Mucosa of descending colon (tissue), 3 donors: Measurements from ENCODE around the gene SMG1. TPM values are rescaled to one million over a fixed set of nuclear protein-coding genes. Genes with fewer than 3 reads are reported as not detected.

ENCODE experiments used
- ATAC-seq: fragments of 200-7000 bp; cut with Tn5 transposase; one replicate; pipeline ENCODE4 v1.9.1; 2020; ENCODE audit warnings: mild to moderate bottlenecking, moderate library complexity
- DNase-seq, 3 donors: peaks; one replicate each; pipeline ENCODE4 v3.0.0-alpha.2; 2020
- H3K36me3 ChIP-seq: fragments of 200-600 bp; one replicate; pipeline ENCODE4 v1.8.0; 2021; ENCODE audit warnings: low read depth, mild to moderate bottlenecking
- H3K4me1 ChIP-seq: fragments of 200-600 bp; one replicate; pipeline ENCODE4 v1.8.0; 2021; ENCODE audit warnings: low read depth, mild to moderate bottlenecking
- H3K4me3 ChIP-seq: fragments of 200-600 bp; one replicate; pipeline ENCODE4 v1.8.0; 2021; ENCODE audit warnings: mild to moderate bottlenecking
- H3K9me3 ChIP-seq: fragments of 200-600 bp; one replicate; pipeline ENCODE4 v1.8.0; 2021; ENCODE audit warnings: mild to moderate bottlenecking
- CTCF ChIP-seq: fragments of 200-600 bp; IDR thresholded peaks from one replicate; pipeline ENCODE4 v1.8.0; 2022; ENCODE audit warnings: antibody characterized with exemption, mild to moderate bottlenecking
- intact Hi-C, 2 donors: fragments of 100-400 bp; cut with DNase I in 1 of 2; cut with micrococcal nuclease in 1 of 2; formaldehyde crosslinking; loops; one replicate each; pipeline versions ENCODE4 v1.11.0 to v1.11.1; 2022; cut with DNase I, micrococcal nuclease
- total RNA-seq, 3 donors: library from RNA; stranded (reverse); fragmentation: NEBNext Ultra II Directional in 2 of 3; extraction: Animal tissue kit (Norgen Biotek cat#: 25700) in 2 of 3; gene quantifications; one replicate each; pipeline versions ENCODE4 v1.2.1 to v1.2.4, GENCODE V29; 2021 to 2023
- donor health status: DM: no; HTN: no; CAD: no; lungs with moderate emphysema.
- donor health status: DM: no; HTN: no; CAD: no.
- donor health status: DM: no; HTN: yes; CAD: no.

SMG1 gene
- total RNA-seq, 3 donors from 2014 or later = 94.8 to 147 (median 126) TPM

DNA sequence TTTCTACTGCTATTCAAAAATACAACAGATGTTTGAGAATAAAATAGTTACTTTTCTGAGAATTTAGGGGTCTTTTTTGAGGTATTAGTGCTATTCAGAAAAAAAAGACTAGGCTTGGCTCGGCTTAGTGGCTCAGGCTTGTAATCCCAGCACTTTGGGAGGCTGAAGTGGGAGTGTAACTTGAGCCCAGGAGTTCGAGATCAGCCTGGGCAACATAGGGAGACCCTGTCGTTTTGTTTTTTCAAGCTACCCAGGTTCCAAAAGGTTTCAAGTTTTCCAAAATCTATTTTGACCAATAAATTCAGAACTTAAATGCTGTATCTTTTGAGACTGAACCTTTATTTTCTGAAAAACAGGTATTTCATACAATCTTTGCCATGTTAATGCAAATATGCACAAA is 121.7 kb downstream of the SMG1 start:
- intact Hi-C loops = loop anchor here in 1 of 2 donors (10.0 kb wide), 1 partner anchor 50 kb away; no protein-coding TSS in a partner anchor
- TF ChIP-seq CTCF = no peak

DNA sequence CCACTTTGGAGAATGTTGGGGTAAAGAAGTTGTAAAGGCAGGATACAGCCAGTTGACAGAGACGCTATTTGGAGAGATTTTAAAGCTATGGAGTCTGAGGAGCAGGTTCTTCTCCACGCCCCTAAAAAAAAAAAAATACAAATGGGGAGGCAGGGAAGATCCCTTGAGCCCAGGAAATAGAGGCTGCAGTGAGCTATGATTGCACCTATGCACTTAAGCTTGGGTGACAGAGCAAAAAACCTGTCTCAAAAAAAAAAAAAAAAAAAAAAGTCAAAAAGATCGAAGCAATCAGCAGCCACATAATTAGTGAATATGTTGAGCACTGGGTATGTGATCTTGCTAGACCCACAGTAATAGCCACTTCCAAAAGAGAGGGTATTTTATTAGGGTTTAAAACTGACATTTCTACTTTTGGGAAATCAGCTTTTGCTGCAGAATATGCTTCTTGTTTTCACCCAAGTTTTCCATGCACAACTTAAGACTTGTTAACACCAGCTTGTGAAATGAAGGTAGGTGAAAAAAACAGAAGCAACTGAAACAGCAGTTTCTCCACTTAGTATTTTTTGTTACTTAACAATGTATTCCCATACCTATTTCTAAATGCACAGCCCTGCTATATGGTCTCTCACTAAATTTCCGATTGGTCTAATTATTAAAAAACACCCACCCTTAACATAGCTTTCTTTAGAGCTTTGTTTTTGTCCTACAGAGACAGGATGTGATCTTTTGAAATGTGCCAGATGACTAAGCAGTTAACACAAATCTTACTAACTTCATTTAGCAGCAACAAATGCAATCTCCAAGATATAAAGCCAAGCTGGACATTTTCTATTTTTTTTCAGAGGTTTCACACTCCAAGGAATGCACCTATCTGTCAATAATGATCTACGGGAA is 122.4 kb downstream of the SMG1 start:
- Histone ChIP-seq H3K4me3 (no peak overlapping the region), H3K36me3 (no peaks in the 10 kb centered on the region), H3K9me3 (no peaks in the 10 kb centered on the region), H3K4me1 (peaks cover 12% of the 10 kb centered on the region)
- ATAC-seq = no peak
- TF ChIP-seq CTCF = no peak
- intact Hi-C loops = loop anchor here in 1 of 2 donors (10.0 kb wide), 1 partner anchor 51 kb away; no protein-coding TSS in a partner anchor
- DNase-seq = no peak

More for the DNA sequence above, 121.7 kb downstream of the SMG1 start:
- peaks cover 9% of the 10 kb centered on the region for H3K4me1 ChIP-seq
- DNase-seq (no peak), ATAC-seq (no peak)
- peaks cover 4% of the 10 kb centered on the region for H3K36me3 ChIP-seq
- no peak overlapping the region for H3K4me3 ChIP-seq
- H3K9me3 ChIP-seq = no peaks in the 10 kb centered on the region

DNA sequence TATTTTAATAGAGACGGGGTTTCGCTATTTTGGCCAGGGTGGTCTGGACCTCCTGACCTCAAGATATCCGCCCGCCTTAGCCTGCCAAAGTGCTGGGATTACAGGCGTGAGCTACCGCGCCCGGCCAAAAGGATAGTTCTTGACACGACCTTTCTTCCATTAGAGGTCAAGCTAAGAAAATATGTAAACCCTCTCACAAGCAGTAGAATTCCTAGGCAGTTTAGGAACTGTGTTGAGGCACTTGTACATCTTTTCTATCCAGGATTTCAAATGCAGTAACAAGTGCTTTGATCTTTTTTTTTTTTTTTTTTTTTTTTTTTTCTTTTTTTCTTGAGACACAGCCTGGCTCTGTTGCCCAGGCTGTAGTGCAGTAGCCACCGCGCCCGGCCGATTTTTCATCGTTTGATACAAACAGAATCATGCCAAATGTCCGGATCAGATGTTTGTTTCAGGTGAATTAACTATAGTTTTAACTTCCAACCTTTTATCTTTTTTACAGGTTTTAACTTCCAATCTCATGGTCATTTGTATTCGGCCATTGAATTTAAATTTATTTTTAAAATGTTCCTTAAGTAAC is 123.4 kb downstream of the SMG1 start:
- DNase-seq = no peak
- no peaks in the 10 kb centered on the region for H3K9me3 ChIP-seq
- no peaks in the 10 kb centered on the region for H3K36me3 ChIP-seq
- intact Hi-C loops = loop anchor here in 1 of 2 donors (10.0 kb wide), 1 partner anchor 52 kb away; no protein-coding TSS in a partner anchor
- no peak for TF ChIP-seq CTCF
- H3K4me1 ChIP-seq = peaks cover 12% of the 10 kb centered on the region
- ATAC-seq = no peak
- no peak overlapping the region for H3K4me3 ChIP-seq

DNA sequence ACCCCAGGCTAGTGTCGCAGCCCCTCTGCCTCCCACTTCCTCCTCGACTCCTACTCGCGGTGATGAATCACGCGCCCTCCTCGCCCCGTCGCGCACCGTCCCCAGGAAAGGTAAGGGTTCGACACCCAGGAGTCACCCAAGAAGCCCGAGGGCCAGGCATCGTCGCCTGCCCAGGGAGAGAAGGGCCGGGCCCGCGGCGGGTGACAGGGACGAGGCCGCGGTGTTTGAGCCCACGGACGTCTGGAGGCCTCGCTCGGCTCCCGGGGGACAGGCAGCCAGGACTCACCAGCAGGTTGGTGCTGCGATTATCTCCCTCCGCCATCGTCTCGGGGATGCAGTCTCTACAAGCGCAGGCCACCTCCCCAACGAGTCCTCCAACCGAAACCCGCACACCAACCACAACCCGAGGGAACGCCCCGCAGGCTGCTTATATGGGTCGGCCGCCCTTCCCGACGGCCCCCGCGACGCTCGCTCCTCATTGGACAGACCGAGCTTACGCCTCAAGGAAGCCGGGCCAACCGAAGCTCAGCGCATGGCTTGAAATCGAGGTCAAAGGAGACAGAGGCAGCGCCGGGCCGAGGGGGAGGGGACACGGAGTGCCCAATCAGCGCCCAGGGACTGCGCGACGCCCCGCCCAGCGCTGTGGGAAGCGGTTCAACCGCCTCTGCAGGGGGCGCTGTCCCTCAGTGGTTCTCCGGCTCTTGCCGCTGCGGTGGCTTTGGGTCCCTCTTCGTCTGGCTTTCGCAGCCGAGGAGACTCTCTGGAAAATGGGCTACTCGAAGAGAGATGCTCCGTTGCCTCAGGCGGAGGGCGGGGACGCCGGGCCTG is 124.8 kb downstream of the SMG1 start, which contains the start of gene ARL6IP1:
ARL6IP1 (minus strand) TSS at position 405 of the 828 bp plus-strand sequence; CDS start at position 322, 83 bp downstream.
- Histone ChIP-seq H3K4me3 (peak within 1 kb of the TSS; percentile 83), H3K9me3 (no peaks in the 10 kb centered on the region), H3K36me3 (no peaks in the 10 kb centered on the region), H3K4me1 (peaks cover 12% of the 10 kb centered on the region)
- TF ChIP-seq CTCF = peak; percentile 94
- intact Hi-C loops = loop anchor here in 1 of 2 donors (10.0 kb wide), 1 partner anchor 53 kb away; no protein-coding TSS in a partner anchor
- peak; percentile 96 for ATAC-seq
- DNase-seq = peak; percentile 99 to 100 (median 99)

DNA sequence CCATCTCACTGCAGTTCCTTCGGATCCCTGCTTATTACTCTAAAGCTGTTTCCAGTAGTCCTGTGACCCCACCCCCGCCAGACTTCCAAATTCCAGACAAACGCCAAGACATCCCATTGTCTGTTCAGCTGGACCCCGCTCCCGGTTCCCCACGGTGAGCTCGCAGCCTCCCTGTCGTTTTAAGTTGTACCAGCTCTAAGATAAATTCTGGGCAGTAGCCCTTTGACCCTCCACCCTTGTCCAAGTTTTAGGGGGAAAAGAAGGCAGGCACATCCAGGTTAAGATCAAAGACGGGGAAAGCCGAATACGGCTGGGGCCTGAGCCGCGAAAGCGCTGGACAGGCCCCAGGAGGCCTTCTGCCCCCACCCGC is 125.4 kb downstream of the SMG1 start:
- intact Hi-C loops = loop anchor here in 1 of 2 donors (10.0 kb wide), 1 partner anchor 54 kb away; no protein-coding TSS in a partner anchor
- Histone ChIP-seq H3K36me3 (no peaks in the 10 kb centered on the region), H3K4me1 (peaks cover 12% of the 10 kb centered on the region), H3K4me3 (peak overlapping the region; percentile 83), H3K9me3 (no peaks in the 10 kb centered on the region)
- no peak for TF ChIP-seq CTCF
- DNase-seq (peak in 2 of 3 donors; percentile 46 to 51), ATAC-seq (peak; percentile 0)
